ENCODE results near the gene FAM209A. TPM values are rescaled to one million over a fixed set of nuclear protein-coding genes. Genes with fewer than 3 reads are reported as not detected.

Gene FAM209A
- total and polyA plus RNA-seq, 7 donors: 0.45 to 1.4 TPM; not detected in 5

GRCh38 chr20:56513161-56514150 lies 11.1 kb upstream of the FAM209A start:
- TF ChIP-seq POLR2A (IDR thresholded peaks at IDR 0.05): no peak
- TF ChIP-seq POLR2AphosphoS5 (IDR thresholded peaks at IDR 0.05): no peak
- TF ChIP-seq, protein P1, sequence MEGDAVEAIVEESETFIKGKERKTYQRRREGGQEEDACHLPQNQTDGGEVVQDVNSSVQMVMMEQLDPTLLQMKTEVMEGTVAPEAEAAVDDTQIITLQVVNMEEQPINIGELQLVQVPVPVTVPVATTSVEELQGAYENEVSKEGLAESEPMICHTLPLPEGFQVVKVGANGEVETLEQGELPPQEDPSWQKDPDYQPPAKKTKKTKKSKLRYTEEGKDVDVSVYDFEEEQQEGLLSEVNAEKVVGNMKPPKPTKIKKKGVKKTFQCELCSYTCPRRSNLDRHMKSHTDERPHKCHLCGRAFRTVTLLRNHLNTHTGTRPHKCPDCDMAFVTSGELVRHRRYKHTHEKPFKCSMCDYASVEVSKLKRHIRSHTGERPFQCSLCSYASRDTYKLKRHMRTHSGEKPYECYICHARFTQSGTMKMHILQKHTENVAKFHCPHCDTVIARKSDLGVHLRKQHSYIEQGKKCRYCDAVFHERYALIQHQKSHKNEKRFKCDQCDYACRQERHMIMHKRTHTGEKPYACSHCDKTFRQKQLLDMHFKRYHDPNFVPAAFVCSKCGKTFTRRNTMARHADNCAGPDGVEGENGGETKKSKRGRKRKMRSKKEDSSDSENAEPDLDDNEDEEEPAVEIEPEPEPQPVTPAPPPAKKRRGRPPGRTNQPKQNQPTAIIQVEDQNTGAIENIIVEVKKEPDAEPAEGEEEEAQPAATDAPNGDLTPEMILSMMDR (IDR thresholded peaks at IDR 0.05): no peak
- no peak for TF ChIP-seq EP300 (IDR thresholded peaks at IDR 0.05)
- Histone ChIP-seq H3K4me1 (peaks cover 0 to 42% (median 25%) of the 10 kb centered on the region in 4 donors), H3K4me3 (no peak overlapping the region), H3K27me3 (no peaks in the 10 kb centered on the region), H3K9me3 (no peaks in the 10 kb centered on the region), H3K36me3 (peaks cover 4 to 30% (median 15%) of the 10 kb centered on the region in 4 donors), H3K27ac (peak overlapping the region in 2 of 4 donors; percentile 22 to 35)
- intact Hi-C loops (cut with DNase I): no loop called here
- no peak for DNase-seq
- WGBS, 2 donors: 92 to 94% methylated on average over 22 of the region's 22 CpGs

- H3K36me3 ChIP-seq: peaks cover 10 to 62% (median 35%) of the 10 kb centered on the region in 4 donors
- intact Hi-C loops (cut with DNase I): no loop called here
- peak overlapping the region in 3 of 4 donors; percentile 54 to 61 (median 56) for H3K27ac ChIP-seq
- H3K9me3 ChIP-seq: peaks cover 0 to 13% (median 7%) of the 10 kb centered on the region in 4 donors
- no peak for DNase-seq
- H3K4me1 ChIP-seq: peaks cover 0 to 42% (median 25%) of the 10 kb centered on the region in 4 donors
- H3K27me3 ChIP-seq: no peaks in the 10 kb centered on the region
- 85 to 95% methylated on average over 5 of the region's 5 CpGs for WGBS, 2 donors
- TF ChIP-seq EP300 (IDR thresholded peaks at IDR 0.05) (no peak), POLR2A (IDR thresholded peaks at IDR 0.05) (no peak), POLR2AphosphoS5 (IDR thresholded peaks at IDR 0.05) (no peak)
- TF ChIP-seq, protein P1 (IDR thresholded peaks at IDR 0.05): no peak
- H3K4me3 ChIP-seq: no peak overlapping the region
Observed at GRCh38 chr20:56516631-56517030, 7.9 kb upstream of the FAM209A start.

- H3K4me3 ChIP-seq: no peak overlapping the region
- TF ChIP-seq POLR2AphosphoS5 (IDR thresholded peaks at IDR 0.05): no peak
- no peak for TF ChIP-seq EP300 (IDR thresholded peaks at IDR 0.05)
- TF ChIP-seq POLR2A (IDR thresholded peaks at IDR 0.05): no peak
- TF ChIP-seq, protein P1 (IDR thresholded peaks at IDR 0.05): no peak
- peaks cover 0 to 13% (median 7%) of the 10 kb centered on the region in 4 donors for H3K9me3 ChIP-seq
- intact Hi-C loops (cut with DNase I): no loop called here
- no peak for DNase-seq
- peak overlapping the region in 2 of 4 donors; percentile 54 to 56 for H3K27ac ChIP-seq
- WGBS, 2 donors: 90 to 94% methylated on average over 7 of the region's 7 CpGs
- no peaks in the 10 kb centered on the region for H3K27me3 ChIP-seq
- H3K4me1 ChIP-seq: peaks cover 0 to 42% (median 25%) of the 10 kb centered on the region in 4 donors
- peaks cover 10 to 63% (median 35%) of the 10 kb centered on the region in 4 donors for H3K36me3 ChIP-seq
Observed at GRCh38 chr20:56517211-56517610, 7.3 kb upstream of the FAM209A start.

DNA sequence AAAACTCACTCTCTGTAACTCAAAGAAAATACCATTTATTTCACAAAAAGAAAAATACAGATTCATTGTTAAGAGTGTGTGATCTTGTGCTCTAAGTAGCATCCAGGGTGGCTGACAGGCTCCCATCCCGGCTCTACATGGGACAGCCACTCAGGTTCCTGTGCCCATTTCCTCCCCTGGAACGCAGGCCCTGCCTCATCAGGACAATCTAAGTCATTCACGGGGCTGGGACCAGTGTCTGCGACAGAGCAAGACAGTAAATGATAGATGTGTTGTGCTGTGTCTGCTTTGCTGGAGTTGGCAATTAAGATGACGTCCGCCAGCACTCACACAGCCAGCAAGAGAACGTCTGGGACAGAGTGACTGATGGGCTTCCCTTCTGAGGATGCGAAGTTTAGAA lies 6.9 kb upstream of the FAM209A start:
- peaks cover 10 to 62% (median 35%) of the 10 kb centered on the region in 4 donors for H3K36me3 ChIP-seq
- WGBS, 2 donors: 93 to 97% methylated on average over 8 of the region's 8 CpGs
- no peak for DNase-seq
- peak overlapping the region in 1 of 4 donors; percentile 27 for H3K27ac ChIP-seq
- peaks cover 0 to 42% (median 25%) of the 10 kb centered on the region in 4 donors for H3K4me1 ChIP-seq
- no peaks in the 10 kb centered on the region for H3K27me3 ChIP-seq
- no peak overlapping the region for H3K4me3 ChIP-seq
- intact Hi-C loops (cut with DNase I): no loop called here
- H3K9me3 ChIP-seq: peaks cover 0 to 13% (median 7%) of the 10 kb centered on the region in 4 donors
- no peak for TF ChIP-seq EP300 (IDR thresholded peaks at IDR 0.05)
- no peak for TF ChIP-seq POLR2AphosphoS5 (IDR thresholded peaks at IDR 0.05)
- TF ChIP-seq, protein P1 (IDR thresholded peaks at IDR 0.05): no peak
- no peak for TF ChIP-seq POLR2A (IDR thresholded peaks at IDR 0.05)

Measured in sigmoid colon (tissue), 7 donors.